HEK293 (cell line): ENCODE data around the gene BCAP31.

Experiments
- BCL11A ChIP-seq: fragments of 450-650 bp; formaldehyde crosslinking; IDR thresholded peaks from 2 replicates; pipeline ENCODE4 v1.5.1; 2016; ENCODE audit warnings: low read depth, missing biosample characterization, missing genetic modification characterization
- GLIS1 ChIP-seq: fragments of 450-650 bp; formaldehyde crosslinking; IDR thresholded peaks from 2 replicates; pipeline ENCODE4 v1.5.1; 2016; ENCODE audit warnings: missing biosample characterization, missing genetic modification characterization
- HIC1 ChIP-seq: fragments of 450-650 bp; formaldehyde crosslinking; IDR thresholded peaks from 2 replicates; pipeline ENCODE4 v1.5.1; 2016; ENCODE audit warnings: missing biosample characterization, missing genetic modification characterization
- INSM2 ChIP-seq: fragments of 450-650 bp; formaldehyde crosslinking; IDR thresholded peaks from 2 replicates; pipeline ENCODE4 v1.5.1; 2016; ENCODE audit warnings: missing biosample characterization, missing genetic modification characterization
- KLF8 ChIP-seq: fragments of 450-650 bp; formaldehyde crosslinking; IDR thresholded peaks from 2 replicates; pipeline ENCODE4 v1.5.1; 2016; ENCODE audit warnings: missing biosample characterization, missing genetic modification characterization
- KLF9 ChIP-seq: fragments of 450-650 bp; formaldehyde crosslinking; IDR thresholded peaks from 2 replicates; pipeline ENCODE4 v1.5.1; 2016; ENCODE audit warnings: missing biosample characterization, missing genetic modification characterization, low read depth
- PRDM10 ChIP-seq: fragments of 450-650 bp; formaldehyde crosslinking; IDR thresholded peaks from 2 replicates; pipeline ENCODE4 v1.5.1; 2016; ENCODE audit warnings: missing biosample characterization, missing genetic modification characterization
- SP2 ChIP-seq: fragments of 450-650 bp; formaldehyde crosslinking; IDR thresholded peaks from 2 replicates; pipeline ENCODE4 v1.5.1; 2016; ENCODE audit warnings: missing biosample characterization, missing genetic modification characterization
- SP7 ChIP-seq: fragments of 450-650 bp; formaldehyde crosslinking; IDR thresholded peaks from 2 replicates; pipeline ENCODE4 v1.5.1; 2016; ENCODE audit warnings: missing biosample characterization, missing genetic modification characterization
- ZBTB10 ChIP-seq: fragments of 450-650 bp; formaldehyde crosslinking; IDR thresholded peaks from 2 replicates; pipeline ENCODE4 v1.5.1; 2016; ENCODE audit warnings: missing biosample characterization, missing genetic modification characterization
- ZBTB48 ChIP-seq: fragments of 450-650 bp; formaldehyde crosslinking; IDR thresholded peaks from 2 replicates; pipeline ENCODE4 v1.5.1; 2016; ENCODE audit warnings: missing biosample characterization, missing genetic modification characterization
- ZBTB8A ChIP-seq: fragments of 450-650 bp; formaldehyde crosslinking; IDR thresholded peaks from 2 replicates; pipeline ENCODE4 v1.5.1; 2016; ENCODE audit warnings: missing biosample characterization, missing genetic modification characterization
- ZEB2 ChIP-seq: fragments of 450-650 bp; formaldehyde crosslinking; IDR thresholded peaks from 2 replicates; pipeline ENCODE4 v1.5.1; 2016; ENCODE audit warnings: missing biosample characterization, missing genetic modification characterization
- ZIC2 ChIP-seq: fragments of 450-650 bp; formaldehyde crosslinking; IDR thresholded peaks from 2 replicates; pipeline ENCODE4 v1.5.1; 2016; ENCODE audit warnings: missing biosample characterization, missing genetic modification characterization
- ZNF140 ChIP-seq: fragments of 450-650 bp; formaldehyde crosslinking; IDR thresholded peaks from 2 replicates; pipeline ENCODE4 v1.5.1; 2016; ENCODE audit warnings: missing biosample characterization, missing genetic modification characterization
- ZNF2 ChIP-seq: fragments of 450-650 bp; formaldehyde crosslinking; IDR thresholded peaks from 2 replicates; pipeline ENCODE4 v1.5.1; 2016; ENCODE audit warnings: missing biosample characterization, missing genetic modification characterization
- ZNF398 ChIP-seq: fragments of 450-650 bp; formaldehyde crosslinking; IDR thresholded peaks from 2 replicates; pipeline ENCODE4 v1.5.1; 2017; ENCODE audit warnings: missing biosample characterization, missing genetic modification characterization
- ZNF449 ChIP-seq: fragments of 450-650 bp; formaldehyde crosslinking; IDR thresholded peaks from 2 replicates; pipeline ENCODE4 v1.5.1; 2017; ENCODE audit warnings: missing biosample characterization, mild to moderate bottlenecking, missing genetic modification characterization, moderate library complexity
- ZNF501 ChIP-seq: fragments of 450-650 bp; formaldehyde crosslinking; IDR thresholded peaks from 2 replicates; pipeline ENCODE4 v1.5.1; 2016; ENCODE audit warnings: missing biosample characterization, missing genetic modification characterization
- ZNF585B ChIP-seq: fragments of 450-650 bp; formaldehyde crosslinking; IDR thresholded peaks from 2 replicates; pipeline ENCODE4 v1.5.1; 2016; ENCODE audit warnings: missing biosample characterization, missing genetic modification characterization
- ZNF600 ChIP-seq: fragments of 450-650 bp; formaldehyde crosslinking; IDR thresholded peaks from 2 replicates; pipeline ENCODE4 v1.5.1; 2016; ENCODE audit warnings: missing biosample characterization, missing genetic modification characterization
- ZNF639 ChIP-seq: fragments of 450-650 bp; formaldehyde crosslinking; IDR thresholded peaks from 2 replicates; pipeline ENCODE4 v1.5.1; 2016; ENCODE audit warnings: missing biosample characterization, missing genetic modification characterization
- ZNF792 ChIP-seq: fragments of 450-650 bp; formaldehyde crosslinking; IDR thresholded peaks from 2 replicates; pipeline ENCODE4 v1.5.1; 2016; ENCODE audit warnings: missing biosample characterization, missing genetic modification characterization

The BCAP31 gene

GRCh38 chrX:153766098-153766817 lies 42.1 kb upstream of the BCAP31 start (continued):
- TF ChIP-seq ZNF600 = peak; percentile 57; the same call in 1 of the 2 replicates
- TF ChIP-seq ZEB2 = peak; percentile 59; the same call in 1 of the 2 replicates
- 0 out of 2 replicates have a peak, but pooled peaks have one; percentile 30 for TF ChIP-seq ZNF2 (tag by site-specific recombination)
- peak; percentile 38; the same call in 1 of the 2 replicates for TF ChIP-seq SP2
- TF ChIP-seq INSM2 (tag by site-specific recombination) = no peak
- TF ChIP-seq KLF8 = peak; percentile 51; the same call in 1 of the 2 replicates
- peak; percentile 54; the same call in 1 of the 2 replicates for TF ChIP-seq ZBTB10 (tag by site-specific recombination)
- TF ChIP-seq BCL11A = peak; percentile 59; the same call in 1 of the 2 replicates
- peak; percentile 95 for TF ChIP-seq ZNF398 (tag by site-specific recombination)
- TF ChIP-seq ZNF501 (tag by site-specific recombination) = no peak
- no peak for TF ChIP-seq ZNF792 (tag by site-specific recombination)
- peak; percentile 71; the same call in 1 of the 2 replicates for TF ChIP-seq ZBTB48
- peak; percentile 70 for TF ChIP-seq GLIS1 (tag by site-specific recombination)
- peak; percentile 47; the same call in 1 of the 2 replicates for TF ChIP-seq PRDM10
- TF ChIP-seq HIC1 = peak; percentile 75; the same call in 1 of the 2 replicates
- 0 out of 2 replicates have a peak, but pooled peaks have one; percentile 50 for TF ChIP-seq SP7
- TF ChIP-seq KLF9 = peak; percentile 34; the same call in 1 of the 2 replicates
- peak; percentile 13; the same call in 1 of the 2 replicates for TF ChIP-seq ZNF639 (tag by site-specific recombination)
- no peak for TF ChIP-seq ZNF585B (tag by site-specific recombination)
- TF ChIP-seq ZIC2 (tag by site-specific recombination) = peak; percentile 77; the same call in 1 of the 2 replicates
- TF ChIP-seq ZBTB8A (tag by site-specific recombination) = 0 out of 2 replicates have a peak, but pooled peaks have one; percentile 42
- TF ChIP-seq ZNF140 (tag by site-specific recombination) = no peak
- no peak for TF ChIP-seq ZNF449
